Activated CD4-positive, alpha-beta T cell treated with anti-CD3 and anti-CD28 coated beads, Interleukin-10, Interleukin-2, amounts not matched to agents 100 ng/mL and 50 ng/mL, durations not matched to agents 16 hours and 8 hours (primary cell): ENCODE data around the gene LRRTM2.
"Not testable (repeated sequence)": the region's sequence is repeated elsewhere in the genome, so short reads cannot be mapped to it uniquely, and the experiment has no call there.

Experiments
- DNase-seq: peaks from one replicate; pipeline ENCODE4 v3.0.0-alpha.2; 2020

LRRTM2 gene

GRCh38 chr5:138834853-138835252 is 40.3 kb downstream of the LRRTM2 start:
- DNase-seq, result not testable (repeated sequence)

DNA sequence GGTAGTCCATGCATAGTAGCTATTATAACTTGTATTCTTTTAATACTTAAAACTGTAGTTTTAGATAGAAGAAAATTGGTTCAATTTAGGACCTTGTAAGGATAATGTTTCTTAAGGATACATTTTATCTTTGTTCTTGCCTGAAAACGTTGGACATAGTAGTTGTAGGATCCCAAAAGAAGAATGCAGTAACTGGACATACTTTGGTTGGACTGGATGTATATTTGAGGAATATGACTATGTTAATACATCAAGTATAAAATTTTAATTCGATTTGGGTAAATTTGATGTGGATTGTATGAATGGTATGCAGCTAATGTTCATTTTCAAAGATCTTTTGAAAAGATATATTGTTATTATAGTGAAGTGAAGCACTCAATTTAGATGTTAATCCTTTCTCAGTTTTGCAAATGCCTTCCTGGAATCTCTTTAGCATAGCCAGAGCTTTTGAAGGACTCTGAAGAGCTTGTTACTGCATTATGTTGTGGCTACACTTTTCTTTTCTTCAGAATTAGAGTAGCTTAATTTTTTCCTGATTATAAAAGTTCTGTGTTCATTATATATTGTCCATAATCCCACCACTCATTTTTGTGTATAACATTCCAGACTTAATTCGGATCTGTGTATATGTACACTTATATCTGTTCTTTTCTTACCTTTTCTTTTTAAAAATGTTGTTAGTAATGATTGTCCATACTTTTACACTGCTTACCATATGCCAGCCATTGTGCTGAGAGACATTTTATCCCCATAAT is 41.2 kb downstream of the LRRTM2 start:
- DNase-seq, result no peak

- no peak for DNase-seq
Observed at GRCh38 chr5:138833080-138833479, 42.1 kb downstream of the LRRTM2 start.

- DNase-seq, result no peak
Observed at GRCh38 chr5:138832218-138832617, 42.9 kb downstream of the LRRTM2 start.

DNA sequence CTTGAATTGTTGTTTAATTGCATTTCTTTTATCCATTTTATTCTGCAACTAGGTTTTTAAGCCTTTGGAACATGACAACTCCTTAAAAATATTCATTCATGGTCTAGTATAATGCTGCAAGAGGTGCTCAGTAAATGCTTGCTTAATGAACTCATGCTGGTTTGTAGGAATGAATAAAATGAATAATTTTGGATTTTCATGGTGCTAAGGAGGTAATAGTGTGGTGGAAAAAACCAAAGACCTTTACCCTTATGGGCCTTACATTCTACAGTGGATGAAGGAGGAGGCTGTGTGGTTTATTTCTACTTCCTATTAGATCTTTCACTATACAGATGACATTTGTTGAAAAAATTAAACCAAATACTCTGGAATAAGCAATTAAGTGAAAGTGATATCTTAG is 43.4 kb downstream of the LRRTM2 start:
- no peak for DNase-seq

DNA sequence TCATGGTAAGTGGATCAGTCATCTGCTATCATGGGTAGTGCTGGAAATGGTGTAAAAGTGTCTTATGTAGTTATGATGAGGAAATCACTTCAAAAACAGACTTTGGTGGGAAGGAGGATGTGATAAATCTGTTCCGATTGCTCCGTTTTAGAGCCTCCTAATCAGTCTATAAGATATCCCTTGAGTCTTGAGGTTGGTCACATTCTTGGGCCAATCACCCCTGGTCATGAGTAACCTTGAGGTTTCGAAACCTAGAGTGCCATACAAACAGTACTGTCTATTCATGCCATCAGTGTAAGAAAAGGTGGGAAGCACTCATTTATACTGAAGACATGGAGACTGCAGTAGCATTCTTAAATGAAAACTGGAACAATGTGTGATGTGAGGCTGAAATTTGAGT is 45.8 kb downstream of the LRRTM2 start:
- DNase-seq, result no peak

GRCh38 chr5:138828556-138828955 is 46.6 kb downstream of the LRRTM2 start:
- DNase-seq, result no peak

DNA sequence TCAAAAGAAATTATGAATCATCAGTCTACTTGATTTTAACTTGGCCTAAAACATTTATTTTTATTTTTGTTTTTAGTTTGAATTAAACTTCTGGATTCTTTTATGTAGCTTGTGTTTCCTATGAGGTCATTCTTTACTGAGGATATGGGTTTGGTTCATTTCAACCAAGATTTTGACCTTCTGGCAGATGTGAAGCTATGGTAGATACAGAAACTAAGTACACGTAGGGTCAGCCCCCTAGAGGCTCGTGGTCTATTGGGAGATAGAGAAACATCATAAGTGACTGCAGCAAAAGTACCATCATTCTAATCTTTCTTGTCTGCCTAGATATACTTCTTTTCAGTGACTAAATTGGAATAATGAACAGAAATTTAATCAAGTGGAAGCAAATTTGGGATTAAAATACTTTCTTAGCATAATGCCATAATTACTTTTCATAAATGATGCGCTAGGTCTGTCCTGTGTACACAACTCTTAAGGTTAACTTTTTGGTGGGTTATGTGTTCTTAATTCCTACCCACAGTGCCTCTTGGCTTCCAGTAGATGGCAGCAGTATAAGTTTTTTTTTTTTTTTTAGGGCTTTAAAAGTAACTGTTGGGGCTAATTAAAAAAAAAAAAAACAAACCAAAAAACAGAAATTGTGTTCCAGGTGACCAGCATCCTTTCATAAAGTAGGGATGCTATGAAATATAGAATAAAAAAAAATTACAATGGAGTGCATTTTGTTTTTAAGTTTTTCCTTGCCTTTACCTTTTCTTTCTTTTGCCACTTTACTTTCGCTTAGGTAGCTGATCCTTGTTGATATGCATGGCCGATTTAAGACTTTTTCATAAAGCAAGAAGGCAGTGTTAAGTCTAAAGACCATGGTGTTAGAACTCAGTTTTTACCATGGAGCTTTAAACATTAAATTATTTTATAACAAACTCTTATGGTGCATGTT is 49.9 kb downstream of the LRRTM2 start:
- peak; percentile 16 for DNase-seq

GRCh38 chr5:138824516-138824915 is 50.6 kb downstream of the LRRTM2 start:
- DNase-seq, result no peak

GRCh38 chr5:138820695-138821094 is 54.4 kb downstream of the LRRTM2 start:
- DNase-seq, result no peak

DNA sequence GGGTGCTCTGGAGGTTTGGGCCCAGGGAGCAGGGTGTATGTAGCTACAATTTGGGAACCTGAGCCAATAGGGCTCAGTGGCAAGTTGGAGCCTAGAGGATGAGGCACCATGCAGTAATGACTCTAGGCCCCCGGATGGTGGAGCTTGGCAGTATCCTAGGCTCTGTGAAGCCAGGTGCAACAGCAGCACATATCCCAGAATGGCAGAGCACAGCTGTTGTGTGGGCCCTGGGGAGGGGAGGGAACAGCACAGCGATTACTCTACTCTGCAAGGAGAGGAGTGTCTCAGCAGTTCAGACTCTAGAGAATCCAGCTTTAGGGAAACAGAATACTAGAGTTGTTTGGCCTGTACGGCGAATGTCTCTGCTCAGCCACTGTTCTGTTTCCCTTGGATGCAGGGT is 56.1 kb downstream of the LRRTM2 start:
- DNase-seq, result no peak
